NCI-H774 (cell line): ENCODE measurements around the gene DPYSL5.
"Not testable (repeated sequence)": the region's sequence is repeated elsewhere in the genome, so short reads cannot be mapped to it uniquely, and the experiment has no call there.

Source experiments
- DNase-seq: peaks from one replicate; lab custom pipeline; 2025; lab: John Stamatoyannopoulos, UW

Gene DPYSL5

DNA sequence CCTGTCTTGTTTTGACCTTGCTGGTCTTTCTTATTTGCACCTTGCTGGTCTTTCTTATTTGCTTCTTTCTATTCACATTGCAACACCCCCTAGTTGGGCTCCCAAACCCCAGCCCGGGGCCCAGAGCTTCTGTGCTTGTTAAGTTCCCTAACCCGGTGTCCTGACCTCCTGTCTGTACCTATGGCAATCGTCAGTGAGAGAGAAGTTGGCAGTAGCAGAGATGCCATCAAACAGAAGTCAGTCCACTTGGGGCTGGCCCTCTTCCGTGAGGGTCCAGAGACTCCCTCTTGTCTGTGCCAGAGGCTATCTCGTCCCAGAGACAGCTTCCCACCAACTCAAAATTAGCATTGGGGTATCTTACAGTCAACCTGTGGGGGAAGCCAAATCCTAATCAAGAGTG, 55.7 kb downstream of the DPYSL5 start:
- DNase-seq, result no peak

DNA sequence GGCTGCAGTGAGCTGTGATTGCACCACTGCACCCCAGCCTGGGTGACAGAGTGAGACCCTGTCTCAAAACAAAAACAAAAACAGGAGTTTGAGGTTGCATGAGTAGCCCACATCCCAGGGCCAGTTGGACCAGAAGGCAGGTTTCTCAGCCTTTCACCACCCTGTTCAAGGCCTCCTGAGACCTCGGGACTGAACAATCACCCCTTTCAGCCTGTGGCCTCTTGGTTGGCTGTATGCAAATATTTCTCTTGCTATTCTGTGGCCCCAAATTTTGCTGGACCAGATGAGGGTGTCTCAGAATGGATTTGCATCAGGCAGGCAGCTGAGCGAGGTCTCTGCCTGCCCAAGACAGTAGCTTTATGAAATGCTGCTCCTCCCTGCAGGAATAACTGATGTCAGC, 56.9 kb downstream of the DPYSL5 start:
- no peak for DNase-seq

DNA sequence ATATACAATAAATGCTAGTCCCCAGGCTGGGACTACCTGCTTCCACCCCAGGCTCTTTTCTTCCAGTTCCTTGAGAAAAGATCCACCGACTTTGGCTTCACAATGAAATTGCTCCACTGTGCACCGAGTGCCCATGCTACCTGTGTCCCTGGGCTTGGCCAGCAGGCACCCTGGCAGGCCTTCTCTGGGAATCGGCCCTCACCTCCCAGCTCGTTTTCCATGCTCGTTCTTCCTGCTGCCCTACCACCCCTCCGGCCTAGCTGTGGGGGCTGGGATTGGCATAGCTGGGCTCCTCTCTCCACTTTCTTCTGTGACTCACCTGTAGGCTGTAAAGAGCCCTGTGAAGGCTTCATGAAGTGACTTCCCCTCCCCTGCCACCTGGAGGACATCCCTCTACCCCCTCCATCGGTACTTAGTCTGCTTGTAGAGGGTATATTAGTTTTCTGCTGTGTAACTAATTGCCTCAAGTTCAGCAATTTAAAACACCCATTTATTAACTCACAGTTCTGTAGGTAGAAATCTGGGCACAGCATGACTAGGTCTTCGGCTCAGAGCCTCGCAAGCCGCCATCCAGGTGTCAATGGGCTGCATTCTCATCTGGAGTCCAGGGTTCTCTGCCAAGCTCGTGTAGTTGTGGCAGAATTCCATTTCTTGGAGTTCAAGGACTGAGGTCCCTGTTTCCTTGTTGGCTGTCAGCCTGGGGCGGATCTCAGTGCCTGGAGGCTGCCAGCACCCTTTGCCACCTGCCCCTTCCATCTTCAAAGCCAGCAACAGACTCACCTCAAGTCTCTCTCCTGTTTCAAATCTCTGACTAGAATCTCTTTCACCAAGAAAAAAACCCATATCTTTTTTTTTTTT, 57.6 kb downstream of the DPYSL5 start:
- no peak for DNase-seq

DNA sequence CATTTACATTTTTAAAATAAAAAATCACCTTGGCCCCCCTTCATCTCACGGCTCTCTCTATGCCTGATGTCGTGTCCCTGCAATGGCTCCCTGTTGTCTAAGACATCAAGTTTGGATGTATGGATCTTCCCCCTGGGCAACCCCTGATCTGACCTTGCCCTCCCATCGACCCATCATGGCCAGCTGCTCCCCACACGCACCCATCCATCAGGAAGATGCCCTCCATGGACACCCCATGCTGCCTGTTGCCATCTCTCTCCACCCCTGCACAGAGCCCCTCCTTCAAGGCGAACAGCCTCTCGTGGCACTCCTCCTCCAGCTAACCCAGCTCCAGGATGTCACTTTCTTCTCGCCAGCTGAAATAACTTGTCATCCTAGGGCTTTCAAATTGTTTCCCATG, 59.5 kb downstream of the DPYSL5 start:
- no peak for DNase-seq

DNA sequence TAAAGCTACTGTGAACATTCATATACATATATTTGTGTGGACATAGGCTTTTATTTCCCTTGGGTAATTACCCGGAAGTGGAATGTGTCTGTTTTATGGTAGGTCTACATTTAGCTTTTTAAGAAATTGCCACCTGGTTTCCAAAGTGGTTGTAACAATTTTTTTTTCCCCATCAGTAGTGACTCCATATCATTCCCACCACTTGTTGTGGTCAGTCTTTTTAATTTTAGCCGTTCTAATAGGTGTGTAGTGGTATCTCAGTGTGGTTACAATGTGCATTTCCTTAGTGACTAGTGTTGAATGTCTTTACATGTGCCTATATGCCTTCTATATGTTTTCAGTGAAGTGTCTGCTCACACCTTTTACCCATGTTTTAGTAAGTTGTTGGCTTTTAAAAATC, 62.2 kb downstream of the DPYSL5 start:
- no peak for DNase-seq

DNA sequence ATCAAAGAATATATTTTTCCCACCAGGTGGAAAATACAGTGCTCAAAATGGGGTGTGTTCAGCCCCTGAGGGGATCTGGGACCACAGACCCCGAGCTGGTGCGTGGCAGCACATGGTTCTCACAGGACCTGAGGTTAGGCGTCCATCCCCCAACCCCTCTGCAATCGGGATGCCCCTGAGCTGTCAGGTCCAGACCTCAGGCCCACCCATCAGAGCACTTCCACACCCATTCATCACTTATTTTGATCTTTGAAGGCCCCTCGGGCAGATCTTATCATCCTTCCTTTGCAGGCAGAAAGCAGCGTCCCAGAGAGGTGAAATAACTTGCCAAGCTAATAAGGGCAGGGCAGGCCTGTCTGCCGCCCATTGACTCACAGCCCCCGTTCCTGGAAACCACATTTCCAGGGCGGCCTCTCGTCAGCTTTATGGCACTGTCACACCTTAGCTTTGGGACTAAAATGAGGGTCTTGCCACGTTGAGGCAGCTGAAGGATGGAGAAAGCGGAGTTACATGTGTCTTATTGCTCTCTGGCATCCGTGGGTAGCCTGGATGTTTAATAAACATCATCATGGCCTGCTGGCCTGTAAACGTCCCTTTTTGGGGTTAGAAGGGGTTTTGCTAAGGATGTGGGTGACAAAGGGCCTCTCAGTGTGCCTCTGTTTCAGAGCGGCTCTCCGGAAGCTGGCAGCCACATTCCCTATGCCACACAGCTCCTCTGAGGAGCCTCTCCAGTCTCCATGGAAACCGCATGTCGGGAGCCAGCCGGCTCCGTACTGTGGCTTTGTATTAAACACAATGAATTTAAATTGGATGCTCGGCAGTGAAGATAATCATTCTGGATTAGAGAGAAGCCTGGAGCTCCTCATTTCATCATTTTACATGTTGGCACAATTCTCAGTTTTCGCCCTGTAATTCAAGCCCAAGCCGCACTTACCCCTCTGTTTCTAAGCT, 64.3 kb downstream of the DPYSL5 start:
- peak; percentile 70 for DNase-seq

DNA sequence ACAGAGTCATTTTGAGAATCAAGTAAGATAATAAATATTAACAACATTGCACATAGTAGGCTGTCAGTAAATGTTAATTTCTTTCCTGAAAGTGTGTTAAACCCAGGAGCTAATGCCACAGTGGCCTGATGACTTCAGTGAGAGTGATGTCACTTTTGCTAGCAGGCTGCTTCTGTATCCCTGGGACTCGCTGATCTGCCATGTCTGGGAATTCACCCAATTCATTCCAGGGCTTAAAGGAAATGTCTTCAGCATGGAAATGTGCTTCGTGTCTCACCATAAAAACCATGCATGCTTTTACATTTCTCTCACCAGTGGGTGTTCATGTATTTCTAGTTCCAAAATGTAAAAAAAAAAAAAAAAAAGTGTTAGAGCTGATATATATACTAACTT, 65.7 kb downstream of the DPYSL5 start:
- DNase-seq, result no peak

DNA sequence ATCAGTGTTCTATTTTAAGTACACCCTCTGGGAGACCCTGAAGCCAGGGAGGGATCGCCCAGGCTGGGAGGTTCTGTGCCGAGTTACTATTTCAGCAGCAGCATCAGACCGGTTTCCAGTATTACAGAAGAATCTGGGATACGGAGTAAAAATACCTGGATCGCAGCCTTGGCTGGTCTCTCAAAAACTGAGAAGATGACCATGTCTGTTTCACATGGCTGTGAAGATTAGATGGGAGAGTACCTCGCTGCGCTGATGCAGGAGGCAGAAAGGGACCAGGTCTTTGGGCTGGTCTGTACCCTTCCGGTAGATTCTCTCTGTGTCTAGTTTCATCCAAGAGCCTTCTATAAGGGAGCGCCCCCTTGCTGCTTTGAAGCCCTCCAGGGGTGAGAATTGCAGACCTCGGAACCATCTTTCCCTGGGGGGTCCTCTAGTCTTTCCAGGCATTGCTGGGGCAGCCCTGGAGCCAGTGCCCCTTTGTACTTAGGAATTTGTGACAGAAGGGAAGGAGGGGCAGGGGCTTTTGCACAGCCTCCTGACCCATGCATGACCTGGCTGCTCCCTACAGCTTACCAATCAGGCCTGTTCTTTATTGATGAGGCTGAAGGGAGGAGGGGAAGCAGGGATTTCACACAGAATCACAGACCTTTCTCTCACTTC, 66.2 kb downstream of the DPYSL5 start:
- no peak for DNase-seq

DNA sequence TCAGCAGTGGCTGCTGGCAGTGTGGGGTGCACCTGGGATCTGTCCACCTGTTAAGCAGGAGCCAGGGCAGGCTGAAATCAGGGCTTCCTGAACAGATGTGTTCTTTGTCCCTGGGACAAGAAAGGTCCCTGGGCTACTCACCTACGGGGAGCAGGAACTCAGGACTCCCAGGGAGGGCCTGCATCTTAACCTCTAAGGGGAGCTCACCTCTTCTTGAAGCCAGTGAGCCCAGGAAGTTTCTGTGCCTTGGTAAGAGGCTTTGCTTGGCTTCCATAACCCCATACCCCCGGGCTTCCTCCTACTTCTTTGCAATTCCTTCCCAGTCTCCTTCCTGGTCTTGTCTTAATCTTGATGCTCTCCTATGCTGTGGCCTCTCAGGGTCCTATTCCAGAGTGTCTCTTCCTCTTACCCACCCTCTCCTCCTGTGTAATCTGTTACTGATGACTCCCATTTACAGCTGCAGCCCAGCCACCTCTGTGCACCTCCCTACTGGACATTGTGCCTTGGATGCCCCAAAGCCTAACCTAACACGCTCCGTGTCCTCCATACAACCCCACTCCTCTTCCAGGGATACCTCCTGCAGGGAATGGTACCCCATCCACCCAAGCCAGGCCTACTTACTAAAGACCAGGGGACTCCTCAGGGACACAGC, 66.9 kb downstream of the DPYSL5 start:
- DNase-seq, result no peak

DNA sequence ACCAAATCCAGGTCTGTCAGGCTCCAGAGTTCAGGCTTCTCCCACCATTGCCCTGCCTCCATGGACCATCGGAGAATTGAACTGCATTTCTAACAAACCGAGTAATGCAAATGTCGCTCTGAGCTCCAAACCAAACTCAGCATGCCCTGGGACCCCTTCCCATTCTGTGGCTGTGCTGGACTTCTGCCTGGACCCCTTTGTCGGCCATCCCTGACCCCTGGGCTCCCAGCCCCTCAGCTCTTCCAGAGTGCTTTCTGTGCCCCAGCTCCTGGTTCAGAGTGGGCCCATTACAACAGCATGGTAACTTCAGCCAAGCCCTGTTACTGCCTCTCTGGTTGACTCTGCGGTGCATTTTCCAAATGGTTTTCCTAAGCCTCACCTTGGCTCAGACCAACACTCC, 67.4 kb downstream of the DPYSL5 start:
- no peak for DNase-seq

DNA sequence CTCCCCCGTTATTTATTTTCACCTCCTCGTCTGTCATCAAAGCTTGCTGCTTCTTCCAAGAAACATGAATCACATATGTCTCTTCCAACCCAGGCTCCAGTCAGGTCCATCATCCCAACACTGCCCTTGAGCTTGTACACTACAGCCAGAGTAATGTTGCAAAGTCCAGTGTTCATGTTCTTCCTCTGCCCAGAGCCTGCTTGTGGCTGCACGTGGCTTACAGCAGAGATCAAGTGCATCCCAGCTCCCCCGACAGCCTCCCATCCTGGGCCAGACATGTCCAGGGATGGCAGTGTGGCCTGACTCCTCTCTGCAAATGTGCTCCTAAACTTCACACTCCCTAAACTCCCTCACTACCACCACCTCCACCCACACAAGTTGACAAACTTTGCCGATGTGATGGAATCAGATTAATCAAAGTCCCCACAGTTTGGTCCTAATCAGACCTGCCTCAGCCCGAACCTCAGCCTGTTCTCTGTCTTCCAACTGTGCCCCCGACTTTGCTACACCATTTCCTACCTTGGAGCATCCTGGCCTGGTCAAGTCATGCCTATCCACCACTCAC, 68.3 kb downstream of the DPYSL5 start:
- DNase-seq, result no peak

DNA sequence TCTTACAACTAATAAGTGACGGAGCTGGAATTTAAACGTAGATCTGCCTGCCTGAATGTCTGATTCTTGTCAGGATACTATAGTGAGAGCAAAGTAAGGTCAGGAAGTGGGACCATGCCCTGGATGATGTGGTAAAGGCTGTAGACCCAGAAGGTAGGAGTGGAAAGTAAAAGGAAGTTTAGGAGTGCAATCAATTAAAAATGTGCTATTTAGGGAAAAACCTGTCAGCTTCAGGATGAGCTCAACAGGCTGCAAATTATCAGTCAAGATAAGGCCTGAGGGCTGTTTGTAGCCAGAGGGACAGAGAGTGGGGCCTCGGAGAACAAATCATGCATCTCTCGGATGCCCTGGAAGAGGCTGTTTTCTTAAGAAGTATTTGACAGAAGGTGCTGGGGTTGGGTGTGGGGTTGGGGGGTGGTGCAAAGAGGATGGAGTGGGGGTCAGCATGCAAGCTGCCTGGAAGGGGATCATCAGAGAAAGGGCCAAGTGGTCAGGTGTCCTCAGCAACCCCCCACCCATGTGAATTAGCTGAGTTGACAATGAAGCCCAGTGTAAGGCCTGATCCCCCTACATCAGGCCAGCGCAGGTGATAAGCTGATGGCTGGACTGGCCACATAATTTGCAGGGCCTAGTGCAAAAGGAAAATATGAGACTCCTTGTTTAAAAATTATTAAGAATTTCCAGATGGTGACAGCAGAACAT, 69.4 kb downstream of the DPYSL5 start:
- no peak for DNase-seq

DNA sequence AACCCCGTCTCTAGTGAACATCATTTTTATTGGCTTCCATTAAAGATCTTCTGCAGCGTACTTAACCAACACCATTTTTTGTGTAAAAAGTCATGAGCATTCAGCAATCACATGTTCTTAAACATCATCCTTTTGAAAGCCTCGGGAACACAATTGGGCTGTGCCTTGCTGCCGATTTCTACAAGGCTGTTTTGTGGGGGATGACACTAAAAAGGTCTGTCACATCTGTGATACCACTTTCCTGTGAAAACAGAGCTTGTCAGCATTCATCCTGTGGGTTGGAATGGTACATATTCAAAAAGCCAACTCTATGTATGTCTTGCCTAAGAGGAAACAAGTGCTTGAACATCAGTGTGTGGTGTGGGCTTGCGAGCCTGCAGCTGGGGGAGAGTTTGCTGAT, 73.4 kb downstream of the DPYSL5 start:
- DNase-seq, result no peak

DNA sequence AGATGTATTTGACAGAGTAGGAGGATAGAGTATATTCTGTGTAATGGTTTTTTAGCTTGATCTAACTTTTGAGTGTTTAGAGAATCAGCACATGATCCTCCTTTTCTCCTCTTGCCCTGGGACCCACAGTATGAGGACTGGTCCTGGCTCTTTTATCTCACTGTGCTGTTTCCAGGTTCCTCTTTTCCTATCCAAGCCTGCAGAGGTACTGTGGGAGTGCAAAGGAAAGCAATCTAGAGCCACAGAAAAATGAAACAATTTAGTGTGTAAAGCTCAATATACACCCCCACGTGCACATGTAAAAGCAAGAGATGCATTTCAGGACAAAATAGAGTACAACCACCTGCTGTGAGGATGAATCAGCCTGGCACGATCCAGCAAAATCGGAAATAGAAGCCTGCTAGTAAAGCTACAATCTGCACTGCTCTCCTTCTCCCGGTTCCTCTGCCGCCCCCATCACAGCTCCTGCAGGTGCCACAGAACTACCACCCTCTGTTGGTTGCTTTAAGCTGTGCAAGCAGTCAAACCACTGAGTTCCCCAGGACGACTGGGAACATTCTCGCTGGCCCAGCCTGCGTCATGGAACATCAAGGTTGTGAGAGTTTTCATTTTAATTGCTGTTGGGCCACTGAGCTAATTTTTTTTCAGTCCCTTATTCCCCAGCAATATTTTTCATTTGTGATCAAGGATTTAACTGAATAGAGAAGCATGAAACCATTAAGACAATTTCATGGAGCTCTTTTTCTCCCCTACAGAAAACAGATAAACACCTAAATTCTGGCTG, 74.7 kb downstream of the DPYSL5 start:
- DNase-seq, result peak; percentile 27

DNA sequence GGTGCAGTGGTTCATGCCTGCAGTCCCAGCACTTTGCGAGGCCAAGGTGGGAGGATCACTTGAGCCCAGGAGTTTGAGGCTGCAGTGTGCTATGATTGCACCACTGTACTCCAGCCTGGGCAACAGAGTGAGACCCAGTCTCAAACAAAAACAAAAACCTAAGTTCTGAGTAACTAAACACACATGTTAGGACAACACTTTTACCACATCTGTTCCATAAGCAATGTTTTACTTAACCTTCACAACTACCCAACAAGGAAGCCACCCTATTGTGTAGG, 75.2 kb downstream of the DPYSL5 start:
- DNase-seq, result not testable (repeated sequence)

DNA sequence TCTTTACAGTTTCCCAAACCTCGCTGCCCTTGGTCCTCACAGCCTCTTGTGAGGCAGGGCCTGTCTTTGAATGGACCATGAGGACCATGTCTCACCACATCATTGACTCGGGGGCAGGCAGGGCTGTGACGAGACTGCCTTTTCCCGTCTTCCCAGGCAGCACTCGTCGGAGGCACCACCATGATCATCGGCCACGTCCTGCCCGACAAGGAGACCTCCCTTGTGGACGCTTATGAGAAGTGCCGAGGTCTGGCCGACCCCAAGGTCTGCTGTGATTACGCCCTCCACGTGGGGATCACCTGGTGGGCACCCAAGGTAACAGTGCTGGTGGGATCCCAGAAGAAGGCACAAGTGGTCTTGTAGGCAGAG, 76.8 kb downstream of the DPYSL5 start:
- DNase-seq, result no peak

DNA sequence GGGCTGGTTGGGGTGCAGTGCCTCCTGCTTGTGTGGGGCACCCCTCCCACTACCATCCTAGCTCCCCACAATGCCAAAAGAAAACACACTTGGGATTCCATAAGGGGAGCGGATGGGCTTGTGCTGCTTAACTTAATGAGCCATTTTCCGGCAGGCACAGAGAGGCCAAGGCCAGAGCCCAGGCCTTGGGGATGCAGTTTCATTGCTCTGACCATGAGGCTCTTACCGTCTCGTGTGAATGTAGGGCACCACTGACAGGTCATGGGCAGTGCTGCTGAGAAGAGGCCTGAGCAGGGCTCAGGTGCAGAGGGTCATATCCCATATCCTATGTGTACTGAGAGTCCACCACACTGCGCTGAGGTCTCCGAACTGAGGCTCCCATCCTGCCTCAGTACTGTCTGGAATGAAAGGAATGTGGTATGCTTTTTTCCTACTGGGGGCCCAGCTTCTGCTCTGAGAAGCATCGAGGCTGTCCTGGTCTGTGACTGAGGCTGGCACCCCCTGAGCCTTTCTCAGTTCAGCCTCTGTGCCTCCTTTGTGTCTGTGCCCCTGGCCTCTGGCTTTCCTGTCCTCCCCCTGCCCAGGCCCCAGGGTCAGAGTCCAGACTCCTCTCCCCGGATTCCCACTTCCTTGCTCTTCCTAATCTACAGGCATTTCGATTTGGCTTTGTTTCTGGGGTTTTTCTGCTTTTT, 77.3 kb downstream of the DPYSL5 start:
- DNase-seq, result no peak

DNA sequence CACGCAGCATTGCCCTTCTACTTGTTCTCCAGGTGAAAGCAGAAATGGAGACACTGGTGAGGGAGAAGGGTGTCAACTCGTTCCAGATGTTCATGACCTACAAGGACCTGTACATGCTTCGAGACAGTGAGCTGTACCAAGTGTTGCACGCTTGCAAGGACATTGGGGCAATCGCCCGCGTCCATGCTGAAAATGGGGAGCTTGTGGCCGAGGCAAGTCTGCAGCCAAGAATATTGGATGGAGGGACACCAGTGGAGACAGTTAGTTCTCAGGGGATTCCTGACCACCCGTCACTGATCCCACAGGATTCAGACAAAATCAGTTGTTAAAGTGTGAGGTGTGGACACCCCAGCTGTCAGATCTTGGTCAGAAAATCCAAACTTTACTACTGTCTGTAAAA, 79.3 kb downstream of the DPYSL5 start:
- no peak for DNase-seq

DNA sequence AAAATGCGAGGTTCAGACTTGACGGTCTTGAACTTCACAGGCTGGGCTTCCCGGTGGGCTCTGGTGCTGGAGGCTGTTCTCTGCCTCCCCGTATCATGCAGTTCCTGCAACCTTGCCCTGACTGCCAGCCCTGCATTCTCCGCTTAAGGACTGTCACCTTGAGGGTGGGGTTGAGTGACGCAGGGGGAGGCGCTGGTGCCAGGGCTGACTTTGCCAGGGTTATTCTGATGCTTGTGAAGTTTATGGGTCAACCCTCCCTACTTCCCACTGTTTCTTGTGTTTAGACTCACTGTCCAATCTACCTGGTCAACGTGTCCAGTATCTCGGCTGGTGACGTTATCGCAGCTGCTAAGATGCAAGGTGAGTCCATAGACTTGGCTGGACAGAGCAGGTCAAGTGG, 85.0 kb downstream of the DPYSL5 start:
- DNase-seq, result no peak
